Fibroblast of lung (primary cell): ENCODE data around the gene KCNG2.

Experiments
- CTCF ChIP-seq, 2 donors: IDR thresholded peaks in 1 of 2; conservative IDR thresholded peaks in 1 of 2; 1 replicate in 1 of 2; 2 replicates in 1 of 2; pipeline ENCODE4 v1.5.1; 2011 to 2012; ENCODE audit warnings: low read length in 2 of 2, control low read depth in 1 of 2, inconsistent platforms in 1 of 2, low read depth in 1 of 2, mild to moderate bottlenecking in 1 of 2
- EZH2 ChIP-seq: IDR thresholded peaks from 2 replicates; pipeline ENCODE4 v1.5.1; 2012; ENCODE audit warnings: low read length, control low read depth, mild to moderate bottlenecking; ENCODE audit errors: missing control alignments

DNA sequence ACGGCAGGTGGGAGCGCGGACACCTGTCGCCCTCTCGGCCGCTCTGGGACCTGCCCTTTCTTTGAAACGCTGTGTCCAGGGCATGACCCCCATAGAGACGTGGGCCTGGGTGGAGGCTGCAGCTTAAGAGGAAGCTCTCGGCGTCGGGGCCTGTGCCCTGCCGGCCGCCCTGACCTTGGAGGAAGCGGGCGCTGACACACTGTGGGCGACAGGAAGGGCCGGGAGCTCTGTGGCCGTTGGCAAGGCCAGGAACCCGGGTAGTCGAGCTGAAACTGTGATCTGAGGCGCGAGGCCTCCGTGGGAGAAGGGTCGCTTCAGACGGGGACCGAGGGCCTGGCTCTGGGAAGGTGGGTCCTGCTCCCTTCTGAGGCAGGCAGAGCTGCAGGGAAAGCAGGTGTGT, 28.2 kb downstream of the KCNG2 start:
- TF ChIP-seq CTCF (conservative IDR thresholded peaks at IDR 0.05 in 1 of 2, IDR thresholded peaks at IDR 0.05 in 1 of 2; ENCODE audit: low read depth in 1 of 2, low read length in 2 of 2) = no peak
- no peak for TF ChIP-seq EZH2
